Endothelial cell of umbilical vein (primary cell): Measurements from ENCODE around the gene PNLDC1. TPM values are rescaled to one million over a fixed set of nuclear protein-coding genes. Genes with fewer than 3 reads are reported as not detected.

ENCODE experiments used
- BruUV-seq: library from RNA; stranded (reverse); fragments of 400-500 nt; replicated peaks from 2 replicates; lab custom pipeline; 2021; lab: Mats Ljungman, UMichigan
- CTCF ChIA-PET: fragments of 300-600, 350-600 bp; sonication (Branson Sonifier 250); formaldehyde crosslinking; loops from one replicate; lab custom pipeline; 2021; ENCODE audit warnings: antibody characterized with exemption, inconsistent platforms; lab: Charles Lee
- POLR2A ChIA-PET: fragments of 300-600, 350-600 bp; sonication (Branson Sonifier 250); formaldehyde crosslinking; loops from one replicate; lab custom pipeline; 2021; ENCODE audit warnings: antibody characterized with exemption, inconsistent platforms; lab: Charles Lee
- DNase-seq: peaks from one replicate; pipeline ENCODE4 v3.0.0-alpha.2; 2011; ENCODE audit warnings: low read depth, low spot score
- FAIRE-seq: peaks from 2 replicates; lab custom pipeline; 2011; peaks lifted over from hg19 to GRCh38; lab: Jason Lieb, UNC
- H2AFZ ChIP-seq: 2 replicates; pipeline ENCODE4 v1.6.0; 2012; ENCODE audit warnings: low read depth, low read length, control low read depth, inconsistent platforms
- H3K27ac ChIP-seq: 2 replicates; pipeline ENCODE4 v1.5.1; 2011; ENCODE audit warnings: low read depth, mild to moderate bottlenecking, control low read depth, low read length, moderate library complexity; ENCODE audit not compliant: insufficient read depth
- H3K27me3 ChIP-seq, 2 experiments: 2 replicates each; pipeline versions ENCODE4 v1.6.0 to v1.6.1; 2011; ENCODE audit warnings: low read length in 2 of 2, mixed read lengths in 1 of 2; ENCODE audit not compliant: control insufficient read depth in 2 of 2, insufficient read depth in 2 of 2
- H3K36me3 ChIP-seq, 2 experiments: 2 replicates in 1 of 2; 3 replicates in 1 of 2; pipeline ENCODE4 v1.5.1; 2011; ENCODE audit warnings: low read length in 2 of 2, mild to moderate bottlenecking in 1 of 2, moderate library complexity in 1 of 2; ENCODE audit not compliant: control insufficient read depth in 2 of 2, insufficient read depth in 2 of 2; ENCODE audit errors: extremely low read depth in 1 of 2
- H3K4me1 ChIP-seq: 3 replicates; pipeline ENCODE4 v1.5.1; 2011; ENCODE audit warnings: mild to moderate bottlenecking, low read length; ENCODE audit not compliant: control insufficient read depth, insufficient read depth; ENCODE audit errors: extremely low read depth
- H3K4me2 ChIP-seq: 2 replicates; pipeline ENCODE4 v1.6.1; 2011; ENCODE audit warnings: low read length, control low read depth, mixed read lengths; ENCODE audit not compliant: insufficient read depth
- H3K4me3 ChIP-seq, 3 experiments: fragments of 200-600 bp in 1 of 3; sonication (generic), shearing (Covaris generic) in 1 of 3; replicated peaks in 1 of 3; 2 replicates each; pipeline ENCODE4 v1.5.1; 2011 to 2016; ENCODE audit warnings: control low read depth in 3 of 3, low read length in 3 of 3, mild to moderate bottlenecking in 2 of 3, inconsistent platforms in 1 of 3, low read depth in 1 of 3, moderate library complexity in 1 of 3; ENCODE audit not compliant: insufficient read depth in 1 of 3
- H3K79me2 ChIP-seq: 2 replicates; pipeline ENCODE4 v1.6.0; 2012; ENCODE audit warnings: low read length, inconsistent platforms; ENCODE audit not compliant: control insufficient read depth, insufficient read depth
- H3K9ac ChIP-seq: replicated peaks from 2 replicates; pipeline ENCODE3; 2011; ENCODE audit warnings: low read length, control low read depth; ENCODE audit not compliant: insufficient read depth; ENCODE audit errors: extremely low read depth
- H3K9me1 ChIP-seq: replicated peaks from 3 replicates; pipeline ENCODE4 v1.6.0; 2011; ENCODE audit warnings: mild to moderate bottlenecking, low read length; ENCODE audit not compliant: control insufficient read depth, insufficient read depth; ENCODE audit errors: extremely low read depth
- H3K9me3 ChIP-seq: replicated peaks from 2 replicates; pipeline ENCODE4 v1.5.1; 2012; ENCODE audit warnings: low read length, inconsistent platforms; ENCODE audit not compliant: control insufficient read depth, insufficient read depth
- H4K20me1 ChIP-seq: replicated peaks from 2 replicates; pipeline ENCODE3; 2011; ENCODE audit warnings: mild to moderate bottlenecking, low read length; ENCODE audit not compliant: control insufficient read depth, insufficient read depth; ENCODE audit errors: extremely low read depth
- CTCF ChIP-seq, 2 donors: IDR thresholded peaks; 1 replicate in 1 of 2; 2 replicates in 1 of 2; pipeline ENCODE4 v1.5.1; 2011; ENCODE audit warnings: low read length in 2 of 2, mild to moderate bottlenecking in 2 of 2, moderate library complexity in 2 of 2, control low read depth in 1 of 2, inconsistent platforms in 1 of 2, low read depth in 1 of 2; ENCODE audit not compliant: insufficient read depth in 1 of 2; ENCODE audit errors: extremely low read depth in 1 of 2
- EZH2 ChIP-seq: IDR thresholded peaks from 2 replicates; pipeline ENCODE4 v1.6.1; 2012; ENCODE audit warnings: borderline replicate concordance, low read depth, mild to moderate bottlenecking, moderate library complexity, low read length, inconsistent platforms; ENCODE audit not compliant: severe bottlenecking
- FOS ChIP-seq: IDR thresholded peaks from 2 replicates; pipeline ENCODE4 v1.6.1; 2011; ENCODE audit warnings: mild to moderate bottlenecking, low read length, moderate library complexity, borderline replicate concordance; ENCODE audit not compliant: insufficient read depth
- GATA2 ChIP-seq: IDR thresholded peaks from 2 replicates; pipeline ENCODE4 v1.7.0; 2011; ENCODE audit warnings: low read depth, mild to moderate bottlenecking, moderate library complexity, mixed read lengths, low read length; ENCODE audit not compliant: insufficient read length, insufficient read depth
- MAX ChIP-seq: IDR thresholded peaks from 2 replicates; pipeline ENCODE4 v1.6.1; 2011; ENCODE audit not compliant: insufficient read depth, insufficient read length
- MYC ChIP-seq: IDR thresholded peaks from one replicate; pipeline ENCODE4 v1.6.1; 2011; ENCODE audit warnings: mild to moderate bottlenecking, low read depth, low read length
- POLR2A ChIP-seq: IDR thresholded peaks from 2 replicates; pipeline ENCODE4 v1.6.1; 2012; ENCODE audit warnings: low read depth, mild to moderate bottlenecking, control low read depth, low read length
- POLR2AphosphoS5 ChIP-seq: IDR thresholded peaks from 2 replicates; pipeline ENCODE4 v1.6.1; 2012; ENCODE audit warnings: low read depth, mild to moderate bottlenecking, control low read depth, low read length, moderate library complexity; ENCODE audit not compliant: insufficient read depth
- dilution Hi-C: fragments of 300-500 bp; cut with MboI; formaldehyde crosslinking; loops from one replicate; pipeline ENCODE4 v1.15.0; 2019; ENCODE audit warnings: low sequenced_read_pairs; ENCODE audit not compliant: extremely low pct_ligation_motif_present
- intact Hi-C: fragments of 100-400 bp; cut with micrococcal nuclease; formaldehyde crosslinking; loops from one replicate; pipeline ENCODE4 v1.10.0; 2022
- polyA plus RNA-seq, 4 experiments: library from polyadenylated mRNA; depleted of rRNA in 3 of 4; stranded (reverse) in 3 of 4; unstranded in 1 of 4; fragments of >200 nt; gene quantifications; 2 replicates each; pipeline versions ENCODE4 v1.2.1 to v1.2.3, GENCODE V29; 2011 to 2012; ENCODE audit warnings: missing spikeins in 1 of 4
- total RNA-seq: library from RNA; stranded (reverse); gene quantifications from 2 replicates; pipeline ENCODE4 v1.2.3, GENCODE V29; 2021

The PNLDC1 gene
- total and polyA plus RNA-seq, 2 donors (not counting 3 experiments of a cell fraction or from before 2014, with no cell fraction given), result not detected

DNA sequence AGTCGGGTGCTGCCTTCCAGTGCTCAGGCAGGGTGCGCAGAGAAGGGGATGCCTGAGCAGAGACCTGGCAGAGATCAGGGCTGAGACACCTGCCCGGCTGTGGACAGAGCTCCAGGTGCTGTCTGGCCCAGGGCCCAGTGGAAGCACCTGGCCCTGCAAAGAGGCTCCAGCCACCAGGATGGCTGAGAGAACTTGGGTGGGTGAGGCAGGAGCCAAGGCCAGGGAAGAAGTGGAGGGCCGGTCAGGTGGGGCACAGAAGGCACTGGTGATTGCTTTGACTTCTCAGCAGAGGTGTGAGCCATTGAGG is 31.2 kb downstream of the PNLDC1 start:
- H3K27ac ChIP-seq, result no peak overlapping the region
- CTCF ChIA-PET, result no interaction called here
- H3K27me3 ChIP-seq, result no peaks in the 10 kb centered on the region
- H3K36me3 ChIP-seq, result no peaks in the 10 kb centered on the region
- no peak overlapping the region for H3K9ac ChIP-seq
- no peaks in the 10 kb centered on the region for H3K9me1 ChIP-seq
- POLR2A ChIA-PET, result no interaction called here
- no peaks in the 10 kb centered on the region for H3K9me3 ChIP-seq
- DNase-seq (no peak), FAIRE-seq (no peak)
- BruUV-seq, result no TSS peak
- no peak for TF ChIP-seq CTCF (IDR thresholded peaks at IDR 0.05; ENCODE audit: extremely low read depth in 1 of 2, insufficient read depth in 1 of 2, low read depth in 1 of 2, low read length in 2 of 2)
- TF ChIP-seq POLR2A, result no peak
- TF ChIP-seq GATA2, result no peak
- TF ChIP-seq FOS, result no peak
- TF ChIP-seq MYC, result no peak
- intact Hi-C loops, result no loop called here
- dilution Hi-C loops, result no loop called here
- peaks cover 5% of the 10 kb centered on the region for H3K4me1 ChIP-seq
- H4K20me1 ChIP-seq, result no peaks in the 10 kb centered on the region
- H2AFZ ChIP-seq, result no peak overlapping the region
- H3K4me3 ChIP-seq, result no peak overlapping the region
- H3K4me2 ChIP-seq, result no peak overlapping the region
- H3K79me2 ChIP-seq, result no peaks in the 10 kb centered on the region

- Histone ChIP-seq H3K9ac (no peak overlapping the region), H3K4me1 (peaks cover 5% of the 10 kb centered on the region), H3K27ac (no peak overlapping the region), H3K36me3 (no peaks in the 10 kb centered on the region), H3K79me2 (no peaks in the 10 kb centered on the region), H3K9me3 (no peaks in the 10 kb centered on the region), H2AFZ (no peak overlapping the region), H4K20me1 (no peaks in the 10 kb centered on the region), H3K4me2 (no peak overlapping the region), H3K9me1 (no peaks in the 10 kb centered on the region), H3K27me3 (no peaks in the 10 kb centered on the region), H3K4me3 (no peak overlapping the region)
- ChIA-PET CTCF (no interaction called here), POLR2A (no interaction called here)
- BruUV-seq, result no TSS peak
- dilution Hi-C loops (no loop called here), intact Hi-C loops (no loop called here)
- TF ChIP-seq EZH2 (no peak), MAX (no peak), MYC (no peak), POLR2AphosphoS5 (no peak), GATA2 (no peak)
- DNase-seq (no peak), FAIRE-seq (no peak)
Measured at GRCh38 chr6:159832946-159833345, 32.9 kb downstream of the PNLDC1 start.
